OCI-LY3 (cell line): ENCODE results near the gene TMEM212.

Experiments used
- EZH2phosphoT487 ChIP-seq: fragments of 200-600 bp; shearing (Covaris generic); IDR thresholded peaks from 2 replicates; pipeline ENCODE4 v1.6.1; 2018; ENCODE audit warnings: antibody characterized with exemption, mixed run types, low read depth
- TF ChIP-seq, protein P1 (sequence below): fragments of 200-600, 300-600 bp; sonication (generic); IDR thresholded peaks from 2 replicates; pipeline ENCODE4 v1.5.1; 2014; ENCODE audit warnings: antibody characterized with exemption, low read length, low read depth

DNA sequence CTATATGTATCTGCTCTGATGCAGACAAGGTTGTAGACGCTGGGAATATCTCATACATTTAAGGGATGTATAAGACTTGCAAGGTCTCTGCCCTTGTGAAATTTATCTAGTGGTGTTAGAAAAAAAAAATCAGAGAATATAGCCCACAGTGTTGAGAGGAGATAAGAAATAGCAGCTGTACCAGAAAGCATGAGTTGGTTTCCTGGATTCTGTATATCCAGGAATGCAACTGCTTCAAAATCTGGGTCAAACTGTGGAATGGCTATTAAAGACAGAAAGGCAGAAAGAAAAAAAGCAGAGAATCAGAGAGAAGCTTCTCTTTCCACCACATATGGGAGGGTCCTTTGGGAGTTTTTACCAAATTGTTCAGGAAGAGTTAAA lies 1.5 kb upstream of the TMEM212 start:
- TF ChIP-seq, protein P1, sequence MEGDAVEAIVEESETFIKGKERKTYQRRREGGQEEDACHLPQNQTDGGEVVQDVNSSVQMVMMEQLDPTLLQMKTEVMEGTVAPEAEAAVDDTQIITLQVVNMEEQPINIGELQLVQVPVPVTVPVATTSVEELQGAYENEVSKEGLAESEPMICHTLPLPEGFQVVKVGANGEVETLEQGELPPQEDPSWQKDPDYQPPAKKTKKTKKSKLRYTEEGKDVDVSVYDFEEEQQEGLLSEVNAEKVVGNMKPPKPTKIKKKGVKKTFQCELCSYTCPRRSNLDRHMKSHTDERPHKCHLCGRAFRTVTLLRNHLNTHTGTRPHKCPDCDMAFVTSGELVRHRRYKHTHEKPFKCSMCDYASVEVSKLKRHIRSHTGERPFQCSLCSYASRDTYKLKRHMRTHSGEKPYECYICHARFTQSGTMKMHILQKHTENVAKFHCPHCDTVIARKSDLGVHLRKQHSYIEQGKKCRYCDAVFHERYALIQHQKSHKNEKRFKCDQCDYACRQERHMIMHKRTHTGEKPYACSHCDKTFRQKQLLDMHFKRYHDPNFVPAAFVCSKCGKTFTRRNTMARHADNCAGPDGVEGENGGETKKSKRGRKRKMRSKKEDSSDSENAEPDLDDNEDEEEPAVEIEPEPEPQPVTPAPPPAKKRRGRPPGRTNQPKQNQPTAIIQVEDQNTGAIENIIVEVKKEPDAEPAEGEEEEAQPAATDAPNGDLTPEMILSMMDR = no peak
- TF ChIP-seq EZH2phosphoT487 = no peak
